Fibroblast of pulmonary artery (primary cell): Measurements from ENCODE around the gene POLR2I.

ENCODE experiments used
- DNase-seq: peaks from one replicate; pipeline ENCODE4 v3.0.0-alpha.2; 2010; ENCODE audit warnings: low read depth
- H3K4me3 ChIP-seq: replicated peaks from 2 replicates; pipeline ENCODE4 v1.5.1; 2011; ENCODE audit warnings: low read depth, mild to moderate bottlenecking, control low read depth, low read length, moderate library complexity
- TF ChIP-seq, protein P1 (sequence below): IDR thresholded peaks from 2 replicates; pipeline ENCODE4 v1.5.1; 2011; ENCODE audit warnings: mild to moderate bottlenecking, control low read depth, low read length, inconsistent platforms; ENCODE audit errors: missing control alignments

The POLR2I gene

DNA sequence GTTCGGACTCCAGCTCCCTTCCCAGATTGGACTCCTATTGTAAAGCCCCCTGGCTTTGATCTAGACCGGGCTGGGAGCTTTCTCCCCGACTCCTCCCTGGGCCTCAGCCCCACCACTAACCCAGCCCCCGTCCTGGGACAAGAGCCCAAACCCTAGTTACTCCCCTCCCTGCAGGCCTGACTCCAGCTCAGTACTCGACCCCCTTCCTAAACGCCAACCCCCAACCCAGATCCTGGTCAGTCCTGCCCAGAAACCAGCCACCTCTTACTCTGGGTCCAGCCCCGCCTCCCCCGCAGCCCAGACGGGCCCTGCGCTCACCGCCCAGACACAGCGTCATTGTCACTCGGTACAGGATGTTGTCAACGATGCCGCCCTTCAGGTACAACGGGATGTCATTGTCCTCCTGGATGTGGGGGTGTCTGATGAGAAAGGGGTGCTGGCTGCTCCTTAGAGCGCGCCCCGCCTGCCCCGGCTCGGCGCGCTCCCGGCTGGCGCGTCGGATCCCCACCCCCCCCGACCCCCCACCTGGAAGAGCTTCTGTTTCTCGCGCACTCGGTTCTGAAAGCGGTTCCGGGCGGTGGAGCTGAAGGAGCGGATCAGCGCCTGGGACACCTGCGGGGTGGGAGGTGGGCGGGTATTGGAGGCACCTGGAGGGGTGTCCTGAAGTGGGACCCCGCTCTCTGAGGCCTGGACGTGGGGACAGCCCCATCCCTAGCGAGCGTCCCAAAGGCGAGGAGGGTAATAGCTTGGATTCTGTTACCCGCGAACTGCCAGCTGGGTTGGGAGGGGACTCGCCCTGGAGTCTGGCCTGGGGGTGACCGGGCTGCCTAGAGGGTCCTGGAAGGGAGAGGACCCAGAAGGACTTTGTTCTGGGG, 36.7 kb upstream of the POLR2I start:
- DNase-seq = peak; percentile 17
- TF ChIP-seq, protein P1, sequence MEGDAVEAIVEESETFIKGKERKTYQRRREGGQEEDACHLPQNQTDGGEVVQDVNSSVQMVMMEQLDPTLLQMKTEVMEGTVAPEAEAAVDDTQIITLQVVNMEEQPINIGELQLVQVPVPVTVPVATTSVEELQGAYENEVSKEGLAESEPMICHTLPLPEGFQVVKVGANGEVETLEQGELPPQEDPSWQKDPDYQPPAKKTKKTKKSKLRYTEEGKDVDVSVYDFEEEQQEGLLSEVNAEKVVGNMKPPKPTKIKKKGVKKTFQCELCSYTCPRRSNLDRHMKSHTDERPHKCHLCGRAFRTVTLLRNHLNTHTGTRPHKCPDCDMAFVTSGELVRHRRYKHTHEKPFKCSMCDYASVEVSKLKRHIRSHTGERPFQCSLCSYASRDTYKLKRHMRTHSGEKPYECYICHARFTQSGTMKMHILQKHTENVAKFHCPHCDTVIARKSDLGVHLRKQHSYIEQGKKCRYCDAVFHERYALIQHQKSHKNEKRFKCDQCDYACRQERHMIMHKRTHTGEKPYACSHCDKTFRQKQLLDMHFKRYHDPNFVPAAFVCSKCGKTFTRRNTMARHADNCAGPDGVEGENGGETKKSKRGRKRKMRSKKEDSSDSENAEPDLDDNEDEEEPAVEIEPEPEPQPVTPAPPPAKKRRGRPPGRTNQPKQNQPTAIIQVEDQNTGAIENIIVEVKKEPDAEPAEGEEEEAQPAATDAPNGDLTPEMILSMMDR = no peak

DNA sequence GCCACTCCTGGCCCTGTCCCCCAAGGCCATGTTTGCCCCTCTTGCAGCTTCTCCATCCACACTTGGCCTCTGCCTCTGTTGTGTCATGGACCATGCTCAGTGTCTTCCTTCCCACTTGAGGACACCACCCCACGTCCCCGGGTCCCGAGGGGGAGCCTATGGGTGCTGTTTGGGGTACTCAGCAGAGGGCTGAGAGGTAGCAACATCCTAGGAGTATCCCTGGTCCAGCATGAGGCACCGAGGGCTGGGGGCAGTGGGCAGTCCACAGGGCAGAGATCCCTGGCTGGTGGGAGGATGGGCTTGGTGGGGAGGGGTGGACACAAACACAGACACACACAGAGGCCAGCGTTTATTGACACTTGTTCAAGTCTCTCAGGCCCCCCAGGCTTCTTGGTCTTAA, 35.9 kb upstream of the POLR2I start:
- DNase-seq = no peak
- TF ChIP-seq, protein P1 = no peak
- H3K4me3 ChIP-seq = no peak overlapping the region

More for the DNA sequence above, 36.7 kb upstream of the POLR2I start:
- H3K4me3 ChIP-seq = peak overlapping the region; percentile 53

DNA sequence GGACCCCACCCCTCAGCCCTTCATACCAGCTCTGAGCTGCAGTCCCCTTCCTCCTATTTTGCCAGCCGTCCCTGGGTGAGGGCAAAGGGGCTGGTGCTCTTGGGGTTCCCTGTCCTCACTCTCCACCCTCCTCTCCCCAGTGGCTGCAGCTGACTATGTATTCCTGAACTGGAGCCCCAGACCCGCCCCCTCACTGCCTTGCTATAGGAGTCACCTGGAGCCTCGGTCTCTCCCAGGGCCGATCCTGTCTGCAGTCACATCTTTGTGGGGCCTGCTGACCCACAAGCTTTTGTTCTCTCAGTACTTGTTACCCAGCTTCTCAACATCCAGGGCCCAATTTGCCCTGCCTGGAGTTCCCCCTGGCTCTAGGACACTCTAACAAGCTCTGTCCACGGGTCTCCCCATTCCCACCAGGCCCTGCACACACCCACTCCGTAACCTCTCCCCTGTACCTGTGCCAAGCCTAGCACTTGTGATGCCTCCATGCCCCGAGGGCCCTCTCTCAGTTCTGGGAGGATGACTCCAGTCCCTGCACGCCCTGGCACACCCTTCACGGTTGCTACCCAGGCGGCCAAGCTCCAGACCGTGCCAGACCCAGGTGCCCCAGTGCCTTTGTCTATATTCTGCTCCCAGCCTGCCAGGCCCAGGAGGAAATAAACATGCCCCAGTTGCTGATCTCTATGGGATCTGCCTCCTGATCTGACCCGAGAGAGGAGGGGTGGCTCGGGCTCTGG, 35.2 kb upstream of the POLR2I start:
- H3K4me3 ChIP-seq = no peak overlapping the region
- TF ChIP-seq, protein P1 = no peak
- DNase-seq = no peak

DNA sequence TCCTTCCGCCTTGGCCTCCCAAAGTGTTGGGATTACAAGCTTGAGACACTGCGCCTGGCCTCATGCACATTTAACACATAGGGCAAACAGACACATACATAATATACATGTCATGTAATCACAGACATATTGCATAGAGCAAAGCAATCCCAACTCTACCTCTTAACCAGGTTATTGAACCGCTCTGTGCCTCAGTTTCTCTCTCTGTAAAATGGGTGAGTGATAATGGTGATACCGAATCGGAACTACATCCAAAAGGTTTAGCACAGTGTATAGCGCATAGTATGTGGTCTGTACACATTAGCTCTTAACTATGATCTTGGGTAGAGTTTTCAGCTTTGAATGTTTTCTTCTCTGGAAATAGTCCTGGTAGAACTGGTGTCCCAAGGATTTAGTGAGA, 29.9 kb upstream of the POLR2I start:
- TF ChIP-seq, protein P1 = no peak
- DNase-seq = no peak
- H3K4me3 ChIP-seq = no peak overlapping the region

DNA sequence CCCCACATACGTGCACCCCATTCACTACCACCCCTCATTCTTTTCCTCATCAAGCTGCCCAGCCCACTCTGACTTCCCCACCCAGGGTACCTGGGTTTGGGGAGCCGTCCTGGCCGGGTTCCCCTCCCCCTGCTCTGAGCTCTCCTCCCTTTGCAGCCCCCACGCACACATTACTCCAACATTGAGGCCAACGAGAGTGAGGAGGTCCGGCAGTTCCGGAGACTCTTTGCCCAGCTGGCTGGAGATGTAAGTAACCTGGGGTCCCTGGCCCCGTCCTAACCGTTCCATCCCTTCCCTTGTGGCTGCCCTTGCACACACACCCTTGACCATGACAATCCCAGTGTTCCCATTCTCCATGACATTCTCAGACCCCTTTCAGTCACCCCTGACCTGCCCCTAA, 27.8 kb upstream of the POLR2I start:
- DNase-seq = no peak
- TF ChIP-seq, protein P1 = no peak
- H3K4me3 ChIP-seq = no peak overlapping the region

DNA sequence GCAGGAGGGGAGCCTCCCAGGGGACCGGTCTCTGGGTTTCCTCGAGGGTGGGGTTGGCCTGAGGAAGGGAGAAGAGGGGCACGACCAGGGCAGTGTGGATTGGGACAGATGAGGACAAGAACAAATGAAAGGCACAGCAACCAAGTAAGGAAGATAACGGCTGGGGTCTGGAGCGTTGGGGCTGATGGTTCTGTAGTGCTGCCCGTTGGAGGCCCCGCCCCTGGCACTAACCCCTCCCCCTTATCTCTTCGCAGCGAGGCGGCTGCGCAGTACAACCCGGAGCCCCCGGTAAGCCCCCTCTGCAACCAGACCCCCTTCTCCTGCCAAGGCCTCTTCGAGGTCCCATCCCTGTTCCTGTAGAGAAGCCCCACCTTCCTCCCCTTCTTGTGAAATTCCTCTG, 27.4 kb upstream of the POLR2I start:
- no peak for DNase-seq
- TF ChIP-seq, protein P1 = no peak
- H3K4me3 ChIP-seq = no peak overlapping the region
